Epithelial cell of proximal tubule (primary cell): Measurements from ENCODE around the gene TAMALIN. TPM values are rescaled to one million over a fixed set of nuclear protein-coding genes. Genes with fewer than 3 reads are reported as not detected.

ENCODE experiments used
- DNase-seq: peaks from one replicate; pipeline ENCODE4 v3.0.0-alpha.2; 2011; ENCODE audit warnings: low read depth
- H3K4me3 ChIP-seq: 2 replicates; pipeline ENCODE4 v1.5.1; 2011; ENCODE audit warnings: low read depth, mild to moderate bottlenecking, low read length
- total RNA-seq: library from RNA; depleted of rRNA; stranded (reverse); fragments of >200 nt; gene quantifications from 2 replicates; pipeline ENCODE4 v1.2.3, GENCODE V29; 2015
- TF ChIP-seq, protein P1 (sequence below): conservative IDR thresholded peaks from 2 replicates; pipeline ENCODE4 v1.5.1; 2012; ENCODE audit warnings: low read depth, mild to moderate bottlenecking, low read length

Gene TAMALIN
- total RNA-seq, 1 donor from 2014 or later = 2.9 TPM

- DNase-seq = no peak
- TF ChIP-seq, protein P1, sequence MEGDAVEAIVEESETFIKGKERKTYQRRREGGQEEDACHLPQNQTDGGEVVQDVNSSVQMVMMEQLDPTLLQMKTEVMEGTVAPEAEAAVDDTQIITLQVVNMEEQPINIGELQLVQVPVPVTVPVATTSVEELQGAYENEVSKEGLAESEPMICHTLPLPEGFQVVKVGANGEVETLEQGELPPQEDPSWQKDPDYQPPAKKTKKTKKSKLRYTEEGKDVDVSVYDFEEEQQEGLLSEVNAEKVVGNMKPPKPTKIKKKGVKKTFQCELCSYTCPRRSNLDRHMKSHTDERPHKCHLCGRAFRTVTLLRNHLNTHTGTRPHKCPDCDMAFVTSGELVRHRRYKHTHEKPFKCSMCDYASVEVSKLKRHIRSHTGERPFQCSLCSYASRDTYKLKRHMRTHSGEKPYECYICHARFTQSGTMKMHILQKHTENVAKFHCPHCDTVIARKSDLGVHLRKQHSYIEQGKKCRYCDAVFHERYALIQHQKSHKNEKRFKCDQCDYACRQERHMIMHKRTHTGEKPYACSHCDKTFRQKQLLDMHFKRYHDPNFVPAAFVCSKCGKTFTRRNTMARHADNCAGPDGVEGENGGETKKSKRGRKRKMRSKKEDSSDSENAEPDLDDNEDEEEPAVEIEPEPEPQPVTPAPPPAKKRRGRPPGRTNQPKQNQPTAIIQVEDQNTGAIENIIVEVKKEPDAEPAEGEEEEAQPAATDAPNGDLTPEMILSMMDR = no peak
- H3K4me3 ChIP-seq = no peak overlapping the region
These were observed 29.2 kb downstream of the TAMALIN start for GRCh38 chr12:52035926-52036325.

GRCh38 chr12:52036587-52037171, 29.9 kb downstream of the TAMALIN start:
- DNase-seq = no peak
- peak overlapping the region; percentile 50 for H3K4me3 ChIP-seq
- TF ChIP-seq, protein P1 = no peak

GRCh38 chr12:52037248-52037861, 30.6 kb downstream of the TAMALIN start:
- TF ChIP-seq, protein P1 = no peak
- DNase-seq = no peak
- H3K4me3 ChIP-seq = peak overlapping the region; percentile 59

DNA sequence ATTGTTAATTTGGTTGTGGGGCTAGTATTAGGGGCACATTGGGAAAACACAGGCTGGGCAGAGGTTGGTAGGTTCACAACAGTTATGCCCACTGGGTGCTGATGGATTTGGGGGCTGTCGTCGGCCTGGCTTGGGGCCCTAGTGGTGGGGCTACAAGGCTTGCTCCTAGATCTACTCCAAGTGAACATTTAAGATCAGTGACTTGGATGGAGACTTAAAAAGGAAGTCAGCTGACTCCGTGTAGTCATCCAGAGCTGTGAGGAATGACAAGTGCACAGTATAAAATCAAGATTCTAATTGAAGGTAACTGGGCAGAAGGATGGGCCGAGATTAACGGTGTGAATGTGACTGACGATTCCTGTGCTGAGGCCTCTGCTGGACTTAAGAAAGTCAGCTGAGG, 31.7 kb downstream of the TAMALIN start:
- no peak for DNase-seq
- TF ChIP-seq, protein P1 = no peak
- H3K4me3 ChIP-seq = no peak overlapping the region

GRCh38 chr12:52041035-52041434, 34.3 kb downstream of the TAMALIN start:
- no peak for DNase-seq
- H3K4me3 ChIP-seq = no peak overlapping the region
- TF ChIP-seq, protein P1 = no peak

GRCh38 chr12:52041695-52042123, 35.0 kb downstream of the TAMALIN start:
- TF ChIP-seq, protein P1 = no peak
- no peak overlapping the region for H3K4me3 ChIP-seq
- no peak for DNase-seq
